IPS-20b (cell line): ENCODE data around the gene HNRNPL.
"Not testable (repeated sequence)": the region's sequence is repeated elsewhere in the genome, so short reads cannot be mapped to it uniquely, and the experiment has no call there.

Experiments
- H3K27ac ChIP-seq: one replicate; pipeline ENCODE4 v1.5.1; 2013; ENCODE audit warnings: low read length
- H3K27me3 ChIP-seq: 2 replicates; pipeline ENCODE4 v1.6.1; 2013; ENCODE audit warnings: mild to moderate bottlenecking, low read length, inconsistent platforms; ENCODE audit not compliant: insufficient read depth
- H3K36me3 ChIP-seq: 2 replicates; pipeline ENCODE4 v1.6.1; 2013; ENCODE audit warnings: low read depth, mild to moderate bottlenecking, inconsistent platforms, low read length, moderate library complexity; ENCODE audit not compliant: insufficient read depth
- H3K4me1 ChIP-seq: 2 replicates; pipeline ENCODE4 v1.6.1; 2013; ENCODE audit warnings: mild to moderate bottlenecking, control low read depth, inconsistent platforms, low read length, moderate library complexity; ENCODE audit not compliant: insufficient read depth
- H3K4me3 ChIP-seq: 2 replicates; pipeline ENCODE4 v1.5.1; 2013; ENCODE audit warnings: mild to moderate bottlenecking, low read length, inconsistent platforms
- H3K9ac ChIP-seq: 2 replicates; pipeline ENCODE4 v1.6.1; 2013; ENCODE audit warnings: low read depth, mild to moderate bottlenecking, inconsistent platforms, low read length, moderate library complexity
- H3K9me3 ChIP-seq: 2 replicates; pipeline ENCODE4 v1.6.1; 2013; ENCODE audit warnings: mild to moderate bottlenecking, low read depth, low read length, inconsistent platforms; ENCODE audit not compliant: insufficient read depth

HNRNPL gene

GRCh38 chr19:38880076-38880881 lies 30.5 kb upstream of the HNRNPL start:
- Histone ChIP-seq H3K9me3 (no peaks in the 10 kb centered on the region), H3K4me3 (no peak overlapping the region), H3K36me3 (no peaks in the 10 kb centered on the region), H3K4me1 (peaks cover 3% of the 10 kb centered on the region), H3K27ac (no peak overlapping the region), H3K27me3 (no peaks in the 10 kb centered on the region), H3K9ac (no peak overlapping the region)

- no peak overlapping the region for H3K4me3 ChIP-seq
- H3K4me1 ChIP-seq = peaks cover 3% of the 10 kb centered on the region
- H3K27ac ChIP-seq = no peak overlapping the region
Measured at GRCh38 chr19:38879400-38879751, 29.6 kb upstream of the HNRNPL start.

GRCh38 chr19:38878575-38879399 lies 29.0 kb upstream of the HNRNPL start:
- H3K27ac ChIP-seq = no peak overlapping the region
- no peaks in the 10 kb centered on the region for H3K27me3 ChIP-seq
- no peak overlapping the region for H3K4me3 ChIP-seq
- H3K4me1 ChIP-seq = peaks cover 3% of the 10 kb centered on the region
- H3K36me3 ChIP-seq = no peaks in the 10 kb centered on the region
- H3K9me3 ChIP-seq = no peaks in the 10 kb centered on the region
- H3K9ac ChIP-seq = no peak overlapping the region

More at GRCh38 chr19:38879400-38879751, 29.6 kb upstream of the HNRNPL start:
- H3K9ac ChIP-seq = no peak overlapping the region
- H3K27me3 ChIP-seq = no peaks in the 10 kb centered on the region
- H3K9me3 ChIP-seq = no peaks in the 10 kb centered on the region
- H3K36me3 ChIP-seq = no peaks in the 10 kb centered on the region

GRCh38 chr19:38877781-38878574 lies 28.2 kb upstream of the HNRNPL start, which contains the start of gene RINL:
RINL (minus strand) TSS chr19:38878275; CDS start chr19:38876742, 1,533 bp downstream.
- no peak within 1 kb of the TSS for H3K27ac ChIP-seq
- no peak within 1 kb of the TSS for H3K9ac ChIP-seq
- H3K4me1 ChIP-seq = peaks cover 3% of the 10 kb centered on the region
- H3K27me3 ChIP-seq = no peaks in the 10 kb centered on the region
- no peaks in the 10 kb centered on the region for H3K9me3 ChIP-seq
- H3K4me3 ChIP-seq = no peak within 1 kb of the TSS
- no peaks in the 10 kb centered on the region for H3K36me3 ChIP-seq

- Histone ChIP-seq H3K27me3 (peaks cover 6% of the 10 kb centered on the region), H3K4me1 (peaks cover 3% of the 10 kb centered on the region), H3K36me3 (no peaks in the 10 kb centered on the region), H3K9me3 (no peaks in the 10 kb centered on the region), H3K9ac (no peak overlapping the region), H3K4me3 (no peak overlapping the region), H3K27ac (no peak overlapping the region)
Measured at GRCh38 chr19:38875656-38876395, 26.0 kb upstream of the HNRNPL start.

- H3K9me3 ChIP-seq, H3K4me1 ChIP-seq, H3K9ac ChIP-seq, H3K4me3 ChIP-seq, H3K36me3 ChIP-seq, H3K27ac ChIP-seq: not testable (repeated sequence)
- peaks cover 29% of the 10 kb centered on the region for H3K27me3 ChIP-seq
Measured at GRCh38 chr19:38873400-38873799, 23.6 kb upstream of the HNRNPL start.

GRCh38 chr19:38870612-38871011 lies 20.8 kb upstream of the HNRNPL start:
- H3K4me3 ChIP-seq = no peak overlapping the region
- no peaks in the 10 kb centered on the region for H3K4me1 ChIP-seq
- H3K36me3 ChIP-seq = no peaks in the 10 kb centered on the region
- peaks cover 29% of the 10 kb centered on the region for H3K27me3 ChIP-seq
- H3K9me3 ChIP-seq = no peaks in the 10 kb centered on the region
- H3K27ac ChIP-seq = no peak overlapping the region
- H3K9ac ChIP-seq = no peak overlapping the region

- Histone ChIP-seq H3K27ac (no peak overlapping the region), H3K4me3 (peak overlapping the region; percentile 62), H3K4me1 (no peaks in the 10 kb centered on the region), H3K9me3 (no peaks in the 10 kb centered on the region), H3K36me3 (no peaks in the 10 kb centered on the region), H3K27me3 (peaks cover 29% of the 10 kb centered on the region), H3K9ac (no peak overlapping the region)
Measured at GRCh38 chr19:38869836-38870607, 20.2 kb upstream of the HNRNPL start.

GRCh38 chr19:38869160-38869835 lies 19.5 kb upstream of the HNRNPL start:
- Histone ChIP-seq H3K4me1 (no peaks in the 10 kb centered on the region), H3K4me3 (peak overlapping the region; percentile 62), H3K9me3 (no peaks in the 10 kb centered on the region), H3K27ac (no peak overlapping the region), H3K27me3 (peaks cover 29% of the 10 kb centered on the region), H3K9ac (no peak overlapping the region), H3K36me3 (no peaks in the 10 kb centered on the region)

- Histone ChIP-seq H3K36me3 (no peaks in the 10 kb centered on the region), H3K9ac (no peak overlapping the region), H3K27me3 (peaks cover 29% of the 10 kb centered on the region), H3K4me3 (no peak overlapping the region), H3K27ac (no peak overlapping the region), H3K9me3 (no peaks in the 10 kb centered on the region), H3K4me1 (no peaks in the 10 kb centered on the region)
Measured at GRCh38 chr19:38868551-38868950, 18.8 kb upstream of the HNRNPL start.
